Spleen (tissue), 13 donors: ENCODE results near the gene ZBTB3. TPM values are rescaled to one million over a fixed set of nuclear protein-coding genes. Genes with fewer than 3 reads are reported as not detected.
A peak's percentile ranks its signal among the peaks of the same experiment; 100 is the strongest.

Experiments used
- DNase-seq: peaks from one replicate; pipeline ENCODE4 v3.0.0-alpha.2; 2020
- H3K27ac ChIP-seq, 8 donors: fragments of 200-600 bp; sonication (generic) in 7 of 8; 1 replicate in 4 of 8; 2 replicates in 4 of 8; pipeline versions ENCODE4 v1.5.0 to v1.8.0; 2016 to 2021; ENCODE audit warnings: inconsistent platforms in 4 of 8, mild to moderate bottlenecking in 4 of 8, moderate library complexity in 1 of 8
- H3K27me3 ChIP-seq, 7 donors: fragments of 200-600 bp; sonication (generic) in 6 of 7; replicated peaks in 1 of 7; 1 replicate in 4 of 7; 2 replicates in 3 of 7; pipeline versions ENCODE4 v1.5.0 to v1.8.0; 2016 to 2021; ENCODE audit warnings: inconsistent platforms in 3 of 7, mild to moderate bottlenecking in 1 of 7
- H3K36me3 ChIP-seq, 6 donors: fragments of 200-600 bp; sonication (generic) in 5 of 6; 1 replicate in 4 of 6; 2 replicates in 2 of 6; pipeline versions ENCODE4 v1.5.0 to v1.8.0; 2016 to 2021; ENCODE audit warnings: inconsistent platforms in 2 of 6
- H3K4me1 ChIP-seq, 6 donors: fragments of 200-600 bp; sonication (generic) in 5 of 6; 1 replicate in 3 of 6; 2 replicates in 3 of 6; pipeline versions ENCODE4 v1.5.0 to v1.8.0; 2016 to 2021; ENCODE audit warnings: inconsistent platforms in 3 of 6
- H3K4me3 ChIP-seq, 8 donors: fragments of 200-600 bp; sonication (generic) in 7 of 8; 1 replicate in 4 of 8; 2 replicates in 4 of 8; pipeline versions ENCODE4 v1.5.0 to v1.8.0; 2016 to 2021; ENCODE audit warnings: inconsistent platforms in 4 of 8, mild to moderate bottlenecking in 4 of 8, moderate library complexity in 2 of 8
- H3K9me3 ChIP-seq, 8 donors: fragments of 200-600 bp; sonication (generic) in 7 of 8; 1 replicate in 4 of 8; 2 replicates in 4 of 8; pipeline versions ENCODE4 v1.5.0 to v1.8.0; 2016 to 2021; ENCODE audit warnings: inconsistent platforms in 4 of 8
- POLR2A ChIP-seq, 3 donors: fragments of 450-650 bp; IDR thresholded peaks; one replicate each; pipeline ENCODE4 v1.5.1; 2017; ENCODE audit warnings: antibody characterized with exemption in 3 of 3, mild to moderate bottlenecking in 1 of 3
- POLR2AphosphoS5 ChIP-seq, 3 donors: sonication (generic); formaldehyde crosslinking; IDR thresholded peaks; one replicate each; pipeline ENCODE4 v1.5.1; 2017; ENCODE audit warnings: antibody characterized with exemption in 3 of 3
- WGBS, 5 donors: extraction: QIAGEN DNeasy Blood & Tissue Kit in 3 of 5; methylation state at CpG; one replicate each; pipeline versions ENCODE4 v1.1.5 to v1.1.7; 2013 to 2018; 5-methylcytosine and 5-hydroxymethylcytosine counted together
- intact Hi-C: fragments of 100-400 bp; cut with DNase I; formaldehyde crosslinking; loops from one replicate; pipeline ENCODE4 v1.15.0; 2023; ENCODE audit warnings: low total_unique reads
- long read RNA-seq, 2 donors: transcript quantifications; one replicate each; lab custom pipeline, GENCODE V29; 2026
- polyA plus RNA-seq, 3 donors: library from polyadenylated mRNA; stranded (reverse); fragments of 200-250 nt; gene quantifications; one replicate each; pipeline ENCODE4 v1.2.1, GENCODE V29; 2013
- total RNA-seq, 7 donors: library from RNA; depleted of rRNA in 3 of 7; stranded (reverse); fragments of >200 nt in 3 of 7; fragmentation: NEBNext Ultra II Directional in 4 of 7; extraction: Animal tissue kit (Norgen Biotek cat#: 25700) in 4 of 7; gene quantifications; one replicate each; pipeline versions ENCODE4 v1.1.0 to v1.2.1, GENCODE V29; 2016 to 2021
- TF ChIP-seq, protein P1 (sequence below), 11 experiments: fragments of 200-600 bp in 7 of 11; fragments of 450-650 bp in 4 of 11; sonication (generic) in 4 of 11; IDR thresholded peaks in 8 of 11; conservative IDR thresholded peaks in 3 of 11; 1 replicate in 7 of 11; 2 replicates in 4 of 11; pipeline versions ENCODE4 v1.4.0 to v1.8.0; 2016 to 2021; ENCODE audit warnings: antibody characterized with exemption in 11 of 11, inconsistent platforms in 4 of 11, mild to moderate bottlenecking in 1 of 11
- donor health status: healthy with polysubstance abuse.
- donor health status: DM: no; HTN: no; CAD: no; lungs with moderate emphysema.
- donor health status: DM: no; HTN: no; CAD: no.
- donor health status: Bipolar disorder and iron deficiency.
- donor health status: healthy.
- donor health status: DM: no; HTN: no; CAD: no.
- donor health status: DM: yes; HTN: yes; CAD: no.

ZBTB3 gene
- total RNA-seq, result 10 to 100 TPM in 5 of 7 donors, 1 to 10 TPM in 2; 6.6 to 14.5 (median 11.1) TPM
- polyA plus RNA-seq, result 1 to 10 TPM; 3.2 to 4.9 (median 3.9) TPM
- long read RNA-seq, donor 1, transcript ZBTB3-201 (2 exons, 2,978 nt), result major isoform, 5 of 6 reads
- long read RNA-seq, donor 1, partial matches to known transcripts, result 0 of 6 reads
- long read RNA-seq, donor 1, other reads (novel, unspliced or antisense), result 0 of 6 reads
- long read RNA-seq, donor 2, result 0 reads

GRCh38 chr11:62753736-62754603 is at the start of gene ZBTB3:
Gene ZBTB3, minus strand, starts transcription at chr11:62754160. Its CDS starts 496 bp downstream, at chr11:62753664.
- H3K4me1 ChIP-seq, result peaks cover 7 to 56% (median 28%) of the 10 kb centered on the region in 6 donors
- WGBS, 5 donors, result 0 to 2% (median 1%) methylated on average over 47 of the region's 47 CpGs
- TF ChIP-seq POLR2A (IDR thresholded peaks at IDR 0.05) (peak; percentile 38 to 63 (median 38)), POLR2AphosphoS5 (IDR thresholded peaks at IDR 0.05) (peak; percentile 88 to 96 (median 93))
- TF ChIP-seq, protein P1, sequence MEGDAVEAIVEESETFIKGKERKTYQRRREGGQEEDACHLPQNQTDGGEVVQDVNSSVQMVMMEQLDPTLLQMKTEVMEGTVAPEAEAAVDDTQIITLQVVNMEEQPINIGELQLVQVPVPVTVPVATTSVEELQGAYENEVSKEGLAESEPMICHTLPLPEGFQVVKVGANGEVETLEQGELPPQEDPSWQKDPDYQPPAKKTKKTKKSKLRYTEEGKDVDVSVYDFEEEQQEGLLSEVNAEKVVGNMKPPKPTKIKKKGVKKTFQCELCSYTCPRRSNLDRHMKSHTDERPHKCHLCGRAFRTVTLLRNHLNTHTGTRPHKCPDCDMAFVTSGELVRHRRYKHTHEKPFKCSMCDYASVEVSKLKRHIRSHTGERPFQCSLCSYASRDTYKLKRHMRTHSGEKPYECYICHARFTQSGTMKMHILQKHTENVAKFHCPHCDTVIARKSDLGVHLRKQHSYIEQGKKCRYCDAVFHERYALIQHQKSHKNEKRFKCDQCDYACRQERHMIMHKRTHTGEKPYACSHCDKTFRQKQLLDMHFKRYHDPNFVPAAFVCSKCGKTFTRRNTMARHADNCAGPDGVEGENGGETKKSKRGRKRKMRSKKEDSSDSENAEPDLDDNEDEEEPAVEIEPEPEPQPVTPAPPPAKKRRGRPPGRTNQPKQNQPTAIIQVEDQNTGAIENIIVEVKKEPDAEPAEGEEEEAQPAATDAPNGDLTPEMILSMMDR (IDR thresholded peaks at IDR 0.05 in 8 of 11, conservative IDR thresholded peaks at IDR 0.05 in 3 of 11), result peak in 6 of 11 experiments; percentile 30 to 73 (median 40)
- H3K27ac ChIP-seq, result peak within 1 kb of the TSS; percentile 91 to 98 (median 96)
- peak; percentile 97 for DNase-seq
- peaks cover 0 to 32% (median 10%) of the 10 kb centered on the region in 6 donors for H3K36me3 ChIP-seq
- intact Hi-C loops, result no loop called here
- no peaks in the 10 kb centered on the region for H3K27me3 ChIP-seq
- no peaks in the 10 kb centered on the region for H3K9me3 ChIP-seq
- H3K4me3 ChIP-seq, result peak within 1 kb of the TSS; percentile 58 to 80 (median 65)

- 76 to 84% (median 80%) methylated on average over 4 of the region's 4 CpGs for WGBS, 5 donors
- TF ChIP-seq POLR2AphosphoS5 (IDR thresholded peaks at IDR 0.05), result no peak
- Histone ChIP-seq H3K27ac (no peak overlapping the region), H3K36me3 (peaks cover 13 to 78% (median 75%) of the 10 kb centered on the region in 6 donors), H3K4me3 (no peak overlapping the region), H3K27me3 (no peaks in the 10 kb centered on the region), H3K9me3 (no peaks in the 10 kb centered on the region), H3K4me1 (peaks cover 9 to 48% (median 30%) of the 10 kb centered on the region in 6 donors)
- intact Hi-C loops, result no loop called here
- no peak for DNase-seq
Observed at GRCh38 chr11:62801071-62801470, 47.1 kb upstream of the ZBTB3 start.

- peaks cover 13 to 94% (median 91%) of the 10 kb centered on the region in 6 donors for H3K36me3 ChIP-seq
- intact Hi-C loops, result no loop called here
- TF ChIP-seq POLR2A (IDR thresholded peaks at IDR 0.05), result no peak
- TF ChIP-seq, protein P1 (IDR thresholded peaks at IDR 0.05 in 8 of 11, conservative IDR thresholded peaks at IDR 0.05 in 3 of 11), result no peak
- TF ChIP-seq POLR2AphosphoS5 (IDR thresholded peaks at IDR 0.05), result peak in 1 of 3 donors; percentile 46
Observed at GRCh38 chr11:62799486-62799885, 45.5 kb upstream of the ZBTB3 start.

GRCh38 chr11:62796281-62796680 is 42.3 kb upstream of the ZBTB3 start:
- H3K4me1 ChIP-seq, result peaks cover 9 to 28% (median 20%) of the 10 kb centered on the region in 6 donors
- H3K36me3 ChIP-seq, result peaks cover 11 to 94% (median 91%) of the 10 kb centered on the region in 6 donors
- WGBS, 5 donors, result 89 to 96% (median 93%) methylated on average over 7 of the region's 7 CpGs
- no peaks in the 10 kb centered on the region for H3K27me3 ChIP-seq
- H3K27ac ChIP-seq, result no peak overlapping the region
- no peaks in the 10 kb centered on the region for H3K9me3 ChIP-seq
- no peak for DNase-seq
- no peak overlapping the region for H3K4me3 ChIP-seq
- intact Hi-C loops, result no loop called here
- no peak for TF ChIP-seq POLR2A (IDR thresholded peaks at IDR 0.05)
- TF ChIP-seq, protein P1 (IDR thresholded peaks at IDR 0.05 in 8 of 11, conservative IDR thresholded peaks at IDR 0.05 in 3 of 11), result no peak
- TF ChIP-seq POLR2AphosphoS5 (IDR thresholded peaks at IDR 0.05), result no peak

More at GRCh38 chr11:62799486-62799885, 45.5 kb upstream of the ZBTB3 start:
- Histone ChIP-seq H3K27me3 (no peaks in the 10 kb centered on the region), H3K27ac (no peak overlapping the region), H3K4me1 (peaks cover 8 to 38% (median 22%) of the 10 kb centered on the region in 6 donors), H3K9me3 (no peaks in the 10 kb centered on the region), H3K4me3 (no peak overlapping the region)
- WGBS, 5 donors, result 93 to 98% (median 95%) methylated on average over 10 of the region's 10 CpGs
- DNase-seq, result no peak
